GM12878 (cell line): ENCODE measurements around the gene DIP2C. TPM values are rescaled to one million over a fixed set of nuclear protein-coding genes. Genes with fewer than 3 reads are reported as not detected.

ENCODE experiments used
- ATAC-seq: fragments of 200-7000 bp; cut with Tn5 transposase; 3 replicates; pipeline ENCODE4 v1.9.1; 2020; ENCODE audit warnings: mild to moderate bottlenecking, moderate library complexity
- BruUV-seq: library from RNA; stranded (reverse); fragments of 400-500 nt; replicated peaks from 2 replicates; lab custom pipeline; 2021; lab: Mats Ljungman, UMichigan
- CTCF ChIA-PET: fragments of 300-600 bp; sonication (Branson Sonifier 250); formaldehyde crosslinking; extraction: SDS; loops from one replicate; lab custom pipeline; 2021; ENCODE audit warnings: inconsistent platforms; lab: Yijun Ruan, JAX
- POLR2A ChIA-PET: fragments of 350-600 bp; formaldehyde crosslinking; extraction: SDS; loops from one replicate; lab custom pipeline; 2021; ENCODE audit warnings: inconsistent platforms; lab: Charles Lee
- RAD21 ChIA-PET: fragments of 300-600 bp; sonication (Branson Sonifier 250); formaldehyde crosslinking; loops from one replicate; lab custom pipeline; 2023; ENCODE audit warnings: antibody characterized with exemption; ENCODE audit not compliant: unreplicated experiment; lab: Charles Lee
- SMC1A ChIA-PET: fragments of 300-600 bp; sonication (Branson Sonifier 250); formaldehyde crosslinking; loops from one replicate; lab custom pipeline; 2023; ENCODE audit not compliant: unreplicated experiment, uncharacterized antibody; lab: Charles Lee
- DNase-seq: peaks from one replicate; pipeline ENCODE4 v3.0.0-alpha.2; 2011; ENCODE audit warnings: low read depth, low spot score
- FAIRE-seq: peaks from 3 replicates; lab custom pipeline; 2011; peaks lifted over from hg19 to GRCh38; lab: Jason Lieb, UNC
- H2AFZ ChIP-seq: 2 replicates; pipeline ENCODE4 v1.6.0; 2011; ENCODE audit warnings: low read depth, low read length, control low read depth; ENCODE audit not compliant: control insufficient read depth
- H3K27ac ChIP-seq: 2 replicates; pipeline ENCODE4 v1.5.1; 2011; ENCODE audit warnings: control low read depth; ENCODE audit not compliant: control insufficient read depth, insufficient read depth
- H3K27me3 ChIP-seq, 2 experiments: replicated peaks in 1 of 2; 2 replicates each; pipeline versions ENCODE4 v1.6.0 to v1.6.1; 2011; ENCODE audit warnings: low read length in 1 of 2; ENCODE audit not compliant: control insufficient read depth in 2 of 2, insufficient read depth in 2 of 2
- H3K36me3 ChIP-seq, 2 experiments: 2 replicates each; pipeline ENCODE4 v1.5.1; 2011; ENCODE audit warnings: low read length in 1 of 2; ENCODE audit not compliant: control insufficient read depth in 2 of 2, insufficient read depth in 2 of 2
- H3K4me1 ChIP-seq: 2 replicates; pipeline ENCODE4 v1.6.1; 2011; ENCODE audit warnings: mild to moderate bottlenecking, low read length, moderate library complexity, mixed read lengths; ENCODE audit not compliant: control insufficient read depth, insufficient read depth
- H3K4me2 ChIP-seq: 2 replicates; pipeline ENCODE4 v1.6.0; 2011; ENCODE audit warnings: control low read depth; ENCODE audit not compliant: control insufficient read depth, insufficient read depth
- H3K4me3 ChIP-seq: fragments of 200-600 bp; sonication (generic); 2 replicates; pipeline ENCODE4 v1.5.1; 2016
- H3K79me2 ChIP-seq: 2 replicates; pipeline ENCODE4 v1.6.0; 2011; ENCODE audit warnings: low read length; ENCODE audit not compliant: control insufficient read depth, insufficient read depth
- H3K9ac ChIP-seq: 2 replicates; pipeline ENCODE4 v1.8.0; 2011; ENCODE audit warnings: low read length, control low read depth, mixed read lengths; ENCODE audit not compliant: control insufficient read depth, insufficient read depth
- H3K9me3 ChIP-seq: replicated peaks from 3 replicates; pipeline ENCODE4 v1.5.1; 2011; ENCODE audit warnings: mild to moderate bottlenecking, low read length; ENCODE audit not compliant: control insufficient read depth, insufficient read depth
- H4K20me1 ChIP-seq: 2 replicates; pipeline ENCODE4 v1.6.0; 2011; ENCODE audit not compliant: control insufficient read depth, insufficient read depth
- CBFB ChIP-seq: IDR thresholded peaks from 2 replicates; pipeline ENCODE4 v1.6.1; 2016; ENCODE audit warnings: antibody characterized with exemption, low read depth
- CHD1 ChIP-seq: IDR thresholded peaks from 2 replicates; pipeline ENCODE4 v1.6.1; 2012; ENCODE audit warnings: low read depth, low read length, improper control_type of control experiment
- FOS ChIP-seq: IDR thresholded peaks from 3 replicates; pipeline ENCODE4 v1.6.1; 2011; ENCODE audit warnings: borderline replicate concordance; ENCODE audit not compliant: insufficient read length; ENCODE audit errors: extremely low read depth
- IKZF1 ChIP-seq: fragments of 450-650 bp; conservative IDR thresholded peaks from 2 replicates; pipeline ENCODE4 v1.6.1; 2017; ENCODE audit warnings: antibody characterized with exemption, mild to moderate bottlenecking
- MYB ChIP-seq: fragments of 150-350 bp; IDR thresholded peaks from 2 replicates; pipeline ENCODE4 v1.6.1; 2014; ENCODE audit warnings: mild to moderate bottlenecking, low read depth, low read length, borderline replicate concordance
- NFYA ChIP-seq: IDR thresholded peaks from 2 replicates; pipeline ENCODE4 v1.6.1; 2011; ENCODE audit warnings: low read depth, mild to moderate bottlenecking, low read length, improper control_type of control experiment, borderline replicate concordance
- PML ChIP-seq: IDR thresholded peaks from 2 replicates; pipeline ENCODE4 v1.6.1; 2012; ENCODE audit warnings: low read length, inconsistent platforms
- PRDM15 ChIP-seq: fragments of 450-650 bp; formaldehyde crosslinking; IDR thresholded peaks from 2 replicates; pipeline ENCODE4 v1.4.0; 2020; ENCODE audit warnings: mild to moderate bottlenecking, moderate library complexity
- RAD51 ChIP-seq: fragments of 450-650 bp; IDR thresholded peaks from 2 replicates; pipeline ENCODE4 v1.6.1; 2016; ENCODE audit warnings: moderate library complexity, mild to moderate bottlenecking, inconsistent platforms
- RELB ChIP-seq: fragments of 450-650 bp; IDR thresholded peaks from 2 replicates; pipeline ENCODE4 v1.6.1; 2017; ENCODE audit warnings: low read depth, mild to moderate bottlenecking, moderate library complexity
- ZBTB33 ChIP-seq: fragments of 450-650 bp; IDR thresholded peaks from 2 replicates; pipeline ENCODE4 v1.6.1; 2017; ENCODE audit warnings: mild to moderate bottlenecking
- ZNF217 ChIP-seq: fragments of 450-650 bp; IDR thresholded peaks from 2 replicates; pipeline ENCODE4 v1.6.1; 2017; ENCODE audit warnings: antibody characterized with exemption, mild to moderate bottlenecking
- ZNF274 ChIP-seq: IDR thresholded peaks from one replicate; pipeline ENCODE4 v1.8.0; 2011; ENCODE audit not compliant: insufficient read length, insufficient read depth
- WGBS: methylation state at CpG from one replicate; pipeline ENCODE4 v1.1.6; 2016; ENCODE audit warnings: low lambda C conversion rate; ENCODE audit not compliant: insufficient replicate concordance, insufficient coverage; ENCODE audit errors: missing lambda C conversion rate; 5-methylcytosine and 5-hydroxymethylcytosine counted together
- in situ Hi-C: fragments of 300-500 bp; cut with MboI; formaldehyde crosslinking; loops from 9 replicates; pipeline ENCODE4 v1.14.3; 2018; ENCODE audit warnings: mixed read lengths
- intact Hi-C: fragments of 100-400 bp; cut with micrococcal nuclease; formaldehyde crosslinking; loops from one replicate; pipeline ENCODE4 v1.14.2; 2022; ENCODE audit not compliant: unreplicated experiment
- polyA plus RNA-seq, 11 experiments: library from polyadenylated mRNA; depleted of rRNA in 4 of 11; unstranded in 6 of 11; stranded (reverse) in 5 of 11; fragments of >200 nt; fragmentation: Nextera tagmentation in 4 of 11; fragmentation: Illumina TruSeq in 1 of 11; extraction: Ambion mirVana in 4 of 11; extraction: Trizol in 1 of 11; gene quantifications; 1 replicate in 1 of 11; 2 replicates in 10 of 11; pipeline versions ENCODE4 v1.2.1 to v1.2.3, GENCODE V29; 2011 to 2016; ENCODE audit warnings: inconsistent platforms in 2 of 11, missing spikeins in 2 of 11, low read depth in 1 of 11
- total RNA-seq, 4 experiments: library from RNA; depleted of rRNA in 3 of 4; stranded (reverse); fragments of >200 nt in 3 of 4; fragmentation: Illumina TruSeq in 1 of 4; extraction: Trizol in 1 of 4; gene quantifications; 2 replicates each; pipeline versions ENCODE4 v1.2.1 to v1.2.3, GENCODE V29; 2013 to 2021
- TF ChIP-seq, protein P1 (sequence below): IDR thresholded peaks from 2 replicates; pipeline ENCODE4 v1.6.1; 2011; ENCODE audit warnings: mild to moderate bottlenecking, low read depth, low read length, moderate library complexity; ENCODE audit not compliant: insufficient replicate concordance

The DIP2C gene
- total and polyA plus RNA-seq, 10 of the 15 experiments (the other 5 are each of a cell fraction or from before 2014, with no cell fraction given): 0.01 to 0.10 (median 0.06) TPM

DNA sequence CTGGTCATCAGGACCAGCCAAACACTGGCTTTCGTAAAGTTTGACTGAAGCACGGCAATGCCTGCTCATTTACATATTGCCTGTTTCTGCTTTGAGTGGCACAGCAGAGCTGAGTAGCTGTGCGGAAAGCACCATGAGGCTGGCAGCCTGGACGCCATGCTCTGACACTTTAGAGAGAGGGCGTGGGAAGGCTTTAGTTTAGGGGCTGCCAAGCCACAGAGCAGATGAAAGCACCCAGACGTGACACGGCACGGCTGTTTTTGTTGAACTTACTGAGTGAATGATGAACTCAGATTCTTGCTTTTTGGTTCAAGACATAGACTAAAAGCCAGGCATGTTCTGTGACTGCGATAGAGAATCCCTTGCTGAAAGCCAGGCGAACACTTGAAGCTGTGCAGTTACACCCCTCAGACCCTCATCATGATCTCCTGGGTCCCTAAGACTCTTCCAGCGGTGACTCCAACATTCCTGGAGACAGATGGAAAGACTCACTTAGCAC, 372.1 kb downstream of the DIP2C start (continued):
- TF ChIP-seq, protein P1, sequence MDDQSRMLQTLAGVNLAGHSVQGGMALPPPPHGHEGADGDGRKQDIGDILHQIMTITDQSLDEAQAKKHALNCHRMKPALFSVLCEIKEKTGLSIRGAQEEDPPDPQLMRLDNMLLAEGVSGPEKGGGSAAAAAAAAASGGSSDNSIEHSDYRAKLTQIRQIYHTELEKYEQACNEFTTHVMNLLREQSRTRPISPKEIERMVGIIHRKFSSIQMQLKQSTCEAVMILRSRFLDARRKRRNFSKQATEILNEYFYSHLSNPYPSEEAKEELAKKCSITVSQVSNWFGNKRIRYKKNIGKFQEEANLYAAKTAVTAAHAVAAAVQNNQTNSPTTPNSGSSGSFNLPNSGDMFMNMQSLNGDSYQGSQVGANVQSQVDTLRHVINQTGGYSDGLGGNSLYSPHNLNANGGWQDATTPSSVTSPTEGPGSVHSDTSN: peak; percentile 56
- TF ChIP-seq ZNF274 (no peak), RELB (no peak), ZNF217 (no peak), CBFB (no peak)

- no peak for FAIRE-seq
- H3K4me1 ChIP-seq: peaks cover 11% of the 10 kb centered on the region
- H3K36me3 ChIP-seq: no peaks in the 10 kb centered on the region
- no TSS peak for BruUV-seq
- WGBS: 73% methylated on average over 6 of the region's 6 CpGs
- SMC1A ChIA-PET: no interaction called here
- H2AFZ ChIP-seq: no peak overlapping the region
- POLR2A ChIA-PET: no interaction called here
- H3K27ac ChIP-seq: no peak overlapping the region
- no peaks in the 10 kb centered on the region for H3K9me3 ChIP-seq
- no peak for ATAC-seq
- H3K79me2 ChIP-seq: no peaks in the 10 kb centered on the region
- H3K27me3 ChIP-seq: no peaks in the 10 kb centered on the region; a peak in 1 of 4 replicates
- H3K4me3 ChIP-seq: no peak overlapping the region
- no peak for DNase-seq
- intact Hi-C loops: no loop called here
- RAD21 ChIA-PET: no interaction called here
- no peaks in the 10 kb centered on the region for H4K20me1 ChIP-seq
- in situ Hi-C loops: no loop called here
- H3K9ac ChIP-seq: no peak overlapping the region
- CTCF ChIA-PET: no interaction called here
- H3K4me2 ChIP-seq: no peak overlapping the region
- TF ChIP-seq ZBTB33 (no peak), PRDM15 (CRISPR knock-in tag) (no peak), IKZF1 (no peak), CHD1 (no peak), NFYA (no peak), FOS (no peak), RAD51 (no peak), PML (no peak), MYB (no peak)
Measured at GRCh38 chr10:316390-316789, 373.1 kb downstream of the DIP2C start.
